ENCODE results near the gene TANGO6.

The TANGO6 gene

GRCh38 chr16:68943961-68944360 is 100.6 kb downstream of the TANGO6 start:
- no peak for TF ChIP-seq CTCF (IDR thresholded peaks at IDR 0.05; ENCODE audit: low read depth, low read length)
- no peak overlapping the region for H3K4me3 ChIP-seq (ENCODE audit: low read depth, low read length)

GRCh38 chr16:68948230-68948910 is 105.0 kb downstream of the TANGO6 start:
- TF ChIP-seq CTCF (IDR thresholded peaks at IDR 0.05; ENCODE audit: low read depth, low read length) = no peak
- H3K4me3 ChIP-seq (ENCODE audit: low read depth, low read length) = no peak overlapping the region

GRCh38 chr16:68951991-68952877 is 108.9 kb downstream of the TANGO6 start:
- no peak overlapping the region for H3K4me3 ChIP-seq (ENCODE audit: low read depth, low read length)
- TF ChIP-seq CTCF (IDR thresholded peaks at IDR 0.05; ENCODE audit: low read depth, low read length) = no peak

- no peak overlapping the region for H3K4me3 ChIP-seq (ENCODE audit: low read depth, low read length)
- TF ChIP-seq CTCF (IDR thresholded peaks at IDR 0.05; ENCODE audit: low read depth, low read length) = no peak
Observed at GRCh38 chr16:68954911-68955635, 111.7 kb downstream of the TANGO6 start.

- no peak for TF ChIP-seq CTCF (IDR thresholded peaks at IDR 0.05; ENCODE audit: low read depth, low read length)
- H3K4me3 ChIP-seq (ENCODE audit: low read depth, low read length) = no peak overlapping the region
Observed at GRCh38 chr16:68960910-68961309, 117.6 kb downstream of the TANGO6 start.

GRCh38 chr16:68961778-68962402 is 118.6 kb downstream of the TANGO6 start:
- TF ChIP-seq CTCF (IDR thresholded peaks at IDR 0.05; ENCODE audit: low read depth, low read length) = no peak

More at GRCh38 chr16:68961778-68962402, 118.6 kb downstream of the TANGO6 start:
- no peak overlapping the region for H3K4me3 ChIP-seq (ENCODE audit: low read depth, low read length)

Data from WI38 (cell line).